ENCODE results near the gene GNAQ. TPM values are rescaled to one million over a fixed set of nuclear protein-coding genes. Genes with fewer than 3 reads are reported as not detected.

GNAQ gene
- total RNA-seq, 1 donor from 2014 or later: 46.9 TPM

GRCh38 chr9:77985996-77986395 is 45.6 kb downstream of the GNAQ start:
- Mint-ChIP-seq H3K4me1 (peaks cover 15% of the 10 kb centered on the region), H3K9me3 (no peaks in the 10 kb centered on the region), H3K27ac (no peak overlapping the region), H3K36me3 (no peaks in the 10 kb centered on the region), H3K27me3 (ENCODE audit: low read depth) (no peaks in the 10 kb centered on the region), H3K4me3 (no peak overlapping the region)
- TF ChIP-seq CTCF (IDR thresholded peaks at IDR 0.05; ENCODE audit: unreplicated experiment): no peak
- DNase-seq (ENCODE audit: low spot score in 2 of 2, unreplicated experiment in 2 of 2): no peak

- H3K9me3 Mint-ChIP-seq: no peaks in the 10 kb centered on the region
- H3K27ac Mint-ChIP-seq: no peak overlapping the region
- peaks cover 2% of the 10 kb centered on the region for H3K36me3 Mint-ChIP-seq
- no peak for TF ChIP-seq CTCF (IDR thresholded peaks at IDR 0.05; ENCODE audit: unreplicated experiment)
- no peak for DNase-seq (ENCODE audit: low spot score in 2 of 2, unreplicated experiment in 2 of 2)
- no peaks in the 10 kb centered on the region for H3K27me3 Mint-ChIP-seq (ENCODE audit: low read depth)
- H3K4me3 Mint-ChIP-seq: no peak overlapping the region
- peaks cover 21% of the 10 kb centered on the region for H3K4me1 Mint-ChIP-seq
These were observed 48.3 kb downstream of the GNAQ start for GRCh38 chr9:77983320-77983662.

GRCh38 chr9:77982581-77983319 is 48.9 kb downstream of the GNAQ start:
- TF ChIP-seq CTCF (IDR thresholded peaks at IDR 0.05; ENCODE audit: unreplicated experiment): no peak
- peaks cover 24% of the 10 kb centered on the region for H3K4me1 Mint-ChIP-seq
- no peak for DNase-seq (ENCODE audit: low spot score in 2 of 2, unreplicated experiment in 2 of 2)
- H3K27ac Mint-ChIP-seq: no peak overlapping the region
- peaks cover 2% of the 10 kb centered on the region for H3K36me3 Mint-ChIP-seq
- H3K27me3 Mint-ChIP-seq (ENCODE audit: low read depth): no peaks in the 10 kb centered on the region
- H3K9me3 Mint-ChIP-seq: no peaks in the 10 kb centered on the region
- no peak overlapping the region for H3K4me3 Mint-ChIP-seq

GRCh38 chr9:77981907-77982306 is 49.7 kb downstream of the GNAQ start:
- H3K4me1 Mint-ChIP-seq: peaks cover 29% of the 10 kb centered on the region

GRCh38 chr9:77981332-77981731 is 50.3 kb downstream of the GNAQ start:
- Mint-ChIP-seq H3K4me1 (peaks cover 30% of the 10 kb centered on the region), H3K4me3 (no peak overlapping the region), H3K27me3 (ENCODE audit: low read depth) (no peaks in the 10 kb centered on the region), H3K27ac (peak overlapping the region; percentile 65), H3K9me3 (no peaks in the 10 kb centered on the region), H3K36me3 (peaks cover 2% of the 10 kb centered on the region)
- TF ChIP-seq CTCF (IDR thresholded peaks at IDR 0.05; ENCODE audit: unreplicated experiment): no peak
- no peak for DNase-seq (ENCODE audit: low spot score in 2 of 2, unreplicated experiment in 2 of 2)

More at GRCh38 chr9:77981907-77982306, 49.7 kb downstream of the GNAQ start:
- Mint-ChIP-seq H3K9me3 (no peaks in the 10 kb centered on the region), H3K4me3 (no peak overlapping the region), H3K36me3 (peaks cover 2% of the 10 kb centered on the region), H3K27me3 (ENCODE audit: low read depth) (no peaks in the 10 kb centered on the region), H3K27ac (no peak overlapping the region)
- no peak for DNase-seq (ENCODE audit: low spot score in 2 of 2, unreplicated experiment in 2 of 2)
- no peak for TF ChIP-seq CTCF (IDR thresholded peaks at IDR 0.05; ENCODE audit: unreplicated experiment)
